ENCODE measurements around the gene SCAMP4. TPM values are rescaled to one million over a fixed set of nuclear protein-coding genes. Genes with fewer than 3 reads are reported as not detected.

SCAMP4 gene
- polyA plus RNA-seq, 2 of the 4 experiments (the other 2 are of a cell fraction), result 7.6 to 63.0 TPM

- H3K4me2 ChIP-seq, result no peak overlapping the region
- WGBS (ENCODE audit: missing lambda C conversion rate), result 95% methylated on average over 11 of the region's 19 CpGs
- FAIRE-seq, result no peak
- H3K4me1 ChIP-seq, result no peaks in the 10 kb centered on the region
- H3K27ac ChIP-seq, result no peak overlapping the region
- ChIA-PET POLR2A (no interaction called here), CTCF (interaction anchor here (3.7 kb wide), 1 partner anchor 9 kb away, joined by 21 read pairs; no protein-coding TSS in a partner anchor)
- DNase-seq (ENCODE audit: low read depth in 1 of 2, low spot score in 1 of 2), result no peak
- no peaks in the 10 kb centered on the region for H3K9me3 ChIP-seq
- no peak for ATAC-seq
- no peak overlapping the region for H3K4me3 ChIP-seq
- no peak for TF ChIP-seq TFCP2L1 (CRISPR knock-in tag; IDR thresholded peaks at IDR 0.05)
- no peak for TF ChIP-seq FOXS1 (CRISPR knock-in tag; IDR thresholded peaks at IDR 0.05)
- no peak for TF ChIP-seq USF2 (IDR thresholded peaks at IDR 0.05)
- TF ChIP-seq CHD2 (IDR thresholded peaks at IDR 0.05; ENCODE audit: low read length, partially characterized antibody), result no peak
- TF ChIP-seq HOXB13 (CRISPR knock-in tag; IDR thresholded peaks at IDR 0.05; ENCODE audit: low read depth), result no peak
- TF ChIP-seq EHF (CRISPR knock-in tag; IDR thresholded peaks at IDR 0.05), result no peak
- TF ChIP-seq, protein P1, sequence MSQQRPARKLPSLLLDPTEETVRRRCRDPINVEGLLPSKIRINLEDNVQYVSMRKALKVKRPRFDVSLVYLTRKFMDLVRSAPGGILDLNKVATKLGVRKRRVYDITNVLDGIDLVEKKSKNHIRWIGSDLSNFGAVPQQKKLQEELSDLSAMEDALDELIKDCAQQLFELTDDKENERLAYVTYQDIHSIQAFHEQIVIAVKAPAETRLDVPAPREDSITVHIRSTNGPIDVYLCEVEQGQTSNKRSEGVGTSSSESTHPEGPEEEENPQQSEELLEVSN (IDR thresholded peaks at IDR 0.05; ENCODE audit: borderline replicate concordance, low read depth), result no peak
- TF ChIP-seq MAZ (IDR thresholded peaks at IDR 0.05; ENCODE audit: borderline replicate concordance, low read depth, low read length), result no peak
- TF ChIP-seq CEBPB (IDR thresholded peaks at IDR 0.05), result no peak
- no peak for TF ChIP-seq SREBF2 (IDR thresholded peaks at IDR 0.05)
- no peak for TF ChIP-seq EHMT2 (IDR thresholded peaks at IDR 0.05; ENCODE audit: low read depth)
- TF ChIP-seq RAD21 (conservative IDR thresholded peaks at IDR 0.05 in 1 of 2, IDR thresholded peaks at IDR 0.05 in 1 of 2), result no peak
- TF ChIP-seq MYC (IDR thresholded peaks at IDR 0.05; ENCODE audit: borderline replicate concordance, low read length), result no peak
- TF ChIP-seq POLR2A (IDR thresholded peaks at IDR 0.05; ENCODE audit: low read length), result no peak
- no peak for TF ChIP-seq MAX (IDR thresholded peaks at IDR 0.05)
- TF ChIP-seq ESRRA (IDR thresholded peaks at IDR 0.05; ENCODE audit: borderline replicate concordance, low read length), result no peak
- TF ChIP-seq SMC3 (IDR thresholded peaks at IDR 0.05), result no peak
Measured at GRCh38 chr19:1920644-1921043, 15.4 kb downstream of the SCAMP4 start.

DNA sequence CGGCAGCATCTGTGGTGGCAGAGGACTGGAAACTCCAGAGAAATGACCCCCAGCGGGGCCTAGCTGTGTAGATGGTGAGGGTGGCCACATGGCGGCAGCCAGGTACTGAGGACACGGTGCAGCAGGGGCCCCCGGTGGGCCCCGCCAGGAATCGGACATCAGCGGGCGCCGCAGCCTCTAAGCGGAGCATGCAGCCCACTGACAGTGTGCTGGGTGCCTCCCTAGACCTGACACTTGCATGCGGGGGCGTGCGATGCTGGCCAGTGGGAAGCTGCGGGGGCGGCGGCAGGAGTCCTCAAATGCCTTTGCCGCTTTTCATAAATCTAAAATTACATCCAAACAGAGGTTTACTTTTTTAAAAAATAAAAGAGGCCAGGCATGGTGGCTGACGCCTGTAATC, 16.1 kb downstream of the SCAMP4 start:
- Histone ChIP-seq H3K27ac (no peak overlapping the region), H3K4me2 (no peak overlapping the region), H3K4me3 (no peak overlapping the region), H3K9me3 (no peaks in the 10 kb centered on the region), H3K4me1 (no peaks in the 10 kb centered on the region)
- ATAC-seq (no peak), FAIRE-seq (no peak), DNase-seq (ENCODE audit: low read depth in 1 of 2, low spot score in 1 of 2) (no peak)
- CTCF ChIA-PET, result interaction anchor here (3.7 kb wide), 1 partner anchor 8 kb away, joined by 21 read pairs; no protein-coding TSS in a partner anchor
- no peak for TF ChIP-seq RCOR1 (IDR thresholded peaks at IDR 0.05; ENCODE audit: low read depth, low read length)
- TF ChIP-seq POLR2A (IDR thresholded peaks at IDR 0.05; ENCODE audit: low read length), result no peak
- no peak for TF ChIP-seq HEYL (CRISPR knock-in tag; IDR thresholded peaks at IDR 0.05)
- TF ChIP-seq KDM1A (IDR thresholded peaks at IDR 0.05; ENCODE audit: low read depth), result no peak
- no peak for TF ChIP-seq BHLHE40 (IDR thresholded peaks at IDR 0.05; ENCODE audit: low read depth, low read length)
- TF ChIP-seq CHD4 (IDR thresholded peaks at IDR 0.05; ENCODE audit: borderline replicate concordance), result no peak
- TF ChIP-seq HOXB13 (CRISPR knock-in tag; IDR thresholded peaks at IDR 0.05; ENCODE audit: low read depth), result no peak
- TF ChIP-seq NR3C1 (IDR thresholded peaks at IDR 0.05), result no peak
- no peak for TF ChIP-seq SMC3 (IDR thresholded peaks at IDR 0.05)
- WGBS (ENCODE audit: missing lambda C conversion rate), result 93% methylated on average over 12 of the region's 19 CpGs
- POLR2A ChIA-PET, result no interaction called here

DNA sequence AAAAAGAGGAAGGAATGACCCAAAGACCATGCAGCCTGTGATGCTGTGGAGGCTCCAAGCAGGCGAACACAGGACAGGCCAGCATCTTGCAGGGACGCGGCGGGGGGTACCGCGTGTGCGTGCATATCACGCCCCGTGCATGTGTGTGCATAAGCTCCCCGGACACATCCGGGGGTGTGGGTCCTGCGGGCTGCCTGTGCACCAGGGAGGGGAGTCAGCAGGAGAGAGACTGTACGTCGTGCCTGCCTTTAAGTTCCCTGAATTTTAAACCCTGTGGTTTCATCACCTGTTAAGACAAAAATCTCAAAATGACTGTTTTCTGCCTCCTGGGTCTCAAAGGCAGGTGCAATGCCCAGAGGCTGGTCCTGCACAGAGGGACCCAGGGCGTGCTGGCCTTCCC, 16.6 kb downstream of the SCAMP4 start:
- 93% methylated on average over 13 of the region's 15 CpGs for whole genome bisulfite sequencing (ENCODE audit: missing lambda C conversion rate)
- no peak overlapping the region for H3K27ac ChIP-seq
- TF ChIP-seq, protein P2, sequence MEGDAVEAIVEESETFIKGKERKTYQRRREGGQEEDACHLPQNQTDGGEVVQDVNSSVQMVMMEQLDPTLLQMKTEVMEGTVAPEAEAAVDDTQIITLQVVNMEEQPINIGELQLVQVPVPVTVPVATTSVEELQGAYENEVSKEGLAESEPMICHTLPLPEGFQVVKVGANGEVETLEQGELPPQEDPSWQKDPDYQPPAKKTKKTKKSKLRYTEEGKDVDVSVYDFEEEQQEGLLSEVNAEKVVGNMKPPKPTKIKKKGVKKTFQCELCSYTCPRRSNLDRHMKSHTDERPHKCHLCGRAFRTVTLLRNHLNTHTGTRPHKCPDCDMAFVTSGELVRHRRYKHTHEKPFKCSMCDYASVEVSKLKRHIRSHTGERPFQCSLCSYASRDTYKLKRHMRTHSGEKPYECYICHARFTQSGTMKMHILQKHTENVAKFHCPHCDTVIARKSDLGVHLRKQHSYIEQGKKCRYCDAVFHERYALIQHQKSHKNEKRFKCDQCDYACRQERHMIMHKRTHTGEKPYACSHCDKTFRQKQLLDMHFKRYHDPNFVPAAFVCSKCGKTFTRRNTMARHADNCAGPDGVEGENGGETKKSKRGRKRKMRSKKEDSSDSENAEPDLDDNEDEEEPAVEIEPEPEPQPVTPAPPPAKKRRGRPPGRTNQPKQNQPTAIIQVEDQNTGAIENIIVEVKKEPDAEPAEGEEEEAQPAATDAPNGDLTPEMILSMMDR (IDR thresholded peaks at IDR 0.05), result no peak
- TF ChIP-seq MYC (IDR thresholded peaks at IDR 0.05; ENCODE audit: borderline replicate concordance, low read length) (no peak), HEYL (CRISPR knock-in tag; IDR thresholded peaks at IDR 0.05) (no peak), SMC3 (IDR thresholded peaks at IDR 0.05) (no peak), JUN (IDR thresholded peaks at IDR 0.05) (no peak), CBX2 (IDR thresholded peaks at IDR 0.05; ENCODE audit: borderline replicate concordance, low read depth) (no peak), TFCP2L1 (CRISPR knock-in tag; IDR thresholded peaks at IDR 0.05) (no peak), BHLHE40 (IDR thresholded peaks at IDR 0.05; ENCODE audit: low read depth, low read length) (no peak), NR3C1 (IDR thresholded peaks at IDR 0.05) (no peak), FOXS1 (CRISPR knock-in tag; IDR thresholded peaks at IDR 0.05) (no peak), ZC3H11A (IDR thresholded peaks at IDR 0.05) (no peak), MAZ (IDR thresholded peaks at IDR 0.05; ENCODE audit: borderline replicate concordance, low read depth, low read length) (no peak), SREBF2 (IDR thresholded peaks at IDR 0.05) (no peak), HOXA7 (CRISPR knock-in tag; IDR thresholded peaks at IDR 0.05) (no peak), PHF8 (IDR thresholded peaks at IDR 0.05; ENCODE audit: borderline replicate concordance, low read depth) (no peak), RAD21 (conservative IDR thresholded peaks at IDR 0.05 in 1 of 2, IDR thresholded peaks at IDR 0.05 in 1 of 2) (no peak), ESRRA (IDR thresholded peaks at IDR 0.05; ENCODE audit: borderline replicate concordance, low read length) (no peak)
- TF ChIP-seq, protein P3, sequence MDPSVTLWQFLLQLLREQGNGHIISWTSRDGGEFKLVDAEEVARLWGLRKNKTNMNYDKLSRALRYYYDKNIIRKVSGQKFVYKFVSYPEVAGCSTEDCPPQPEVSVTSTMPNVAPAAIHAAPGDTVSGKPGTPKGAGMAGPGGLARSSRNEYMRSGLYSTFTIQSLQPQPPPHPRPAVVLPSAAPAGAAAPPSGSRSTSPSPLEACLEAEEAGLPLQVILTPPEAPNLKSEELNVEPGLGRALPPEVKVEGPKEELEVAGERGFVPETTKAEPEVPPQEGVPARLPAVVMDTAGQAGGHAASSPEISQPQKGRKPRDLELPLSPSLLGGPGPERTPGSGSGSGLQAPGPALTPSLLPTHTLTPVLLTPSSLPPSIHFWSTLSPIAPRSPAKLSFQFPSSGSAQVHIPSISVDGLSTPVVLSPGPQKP (IDR thresholded peaks at IDR 0.05; ENCODE audit: low read depth, low read length), result no peak
- ChIA-PET POLR2A (no interaction called here), CTCF (interaction anchor here (3.7 kb wide), 1 partner anchor 7 kb away, joined by 21 read pairs; no protein-coding TSS in a partner anchor)
- no peak overlapping the region for H3K4me2 ChIP-seq
- DNase-seq (ENCODE audit: low read depth in 1 of 2, low spot score in 1 of 2) (no peak), FAIRE-seq (no peak), ATAC-seq (no peak)
- H3K4me3 ChIP-seq, result no peak overlapping the region
- no peaks in the 10 kb centered on the region for H3K4me1 ChIP-seq
- no peaks in the 10 kb centered on the region for H3K9me3 ChIP-seq

All from A549 (cell line).